Natural killer cell (primary cell): ENCODE measurements around the gene NECAB2. TPM values are rescaled to one million over a fixed set of nuclear protein-coding genes. Genes with fewer than 3 reads are reported as not detected.
A peak's percentile ranks its signal among the peaks of the same experiment; 100 is the strongest.

Experiments used
- ATAC-seq, 3 donors: fragments of 150-1000 bp in 2 of 3; fragments of 200-7000 bp in 1 of 3; cut with Tn5 transposase; 1 replicate in 1 of 3; 2 replicates in 2 of 3; pipeline ENCODE4 v1.10.0; 2021; ENCODE audit warnings: mild to moderate bottlenecking in 2 of 3, moderate library complexity in 2 of 3
- DNase-seq, 2 donors: peaks; one replicate each; pipeline versions ENCODE4 v3.0.0 to v3.0.0-alpha.2; 2013 to 2021; ENCODE audit warnings: mixed read lengths in 1 of 2
- H3K27ac ChIP-seq: one replicate; pipeline ENCODE4 v1.5.1; 2013; ENCODE audit warnings: mild to moderate bottlenecking, low read length
- H3K27me3 ChIP-seq: one replicate; pipeline ENCODE4 v1.6.1; 2013; ENCODE audit warnings: low read length; ENCODE audit not compliant: control insufficient read depth, insufficient read depth
- H3K36me3 ChIP-seq: one replicate; pipeline ENCODE4 v1.6.1; 2013; ENCODE audit warnings: low read length; ENCODE audit not compliant: control insufficient read depth, insufficient read depth
- H3K4me1 ChIP-seq: one replicate; pipeline ENCODE4 v1.6.1; 2013; ENCODE audit warnings: low read length; ENCODE audit not compliant: control insufficient read depth, insufficient read depth
- H3K4me3 ChIP-seq: one replicate; pipeline ENCODE4 v1.5.1; 2013; ENCODE audit warnings: low read length
- H3K9me3 ChIP-seq: one replicate; pipeline ENCODE4 v1.6.1; 2013; ENCODE audit warnings: low read length; ENCODE audit not compliant: control insufficient read depth, insufficient read depth
- H3K27ac Mint-ChIP-seq, 2 donors: one replicate each; pipeline ENCODE4 v1.8.0; 2022; ENCODE audit warnings: mild to moderate bottlenecking in 2 of 2, mixed read lengths in 2 of 2, moderate library complexity in 1 of 2
- H3K27me3 Mint-ChIP-seq, 2 donors: one replicate each; pipeline ENCODE4 v1.8.0; 2022; ENCODE audit warnings: low read depth in 2 of 2, mixed read lengths in 2 of 2
- H3K36me3 Mint-ChIP-seq: one replicate; pipeline ENCODE4 v1.8.0; 2022; ENCODE audit warnings: mixed read lengths
- H3K4me1 Mint-ChIP-seq, 2 donors: one replicate each; pipeline ENCODE4 v1.8.0; 2022; ENCODE audit warnings: mixed read lengths in 2 of 2
- H3K4me3 Mint-ChIP-seq: one replicate; pipeline ENCODE4 v1.8.0; 2022; ENCODE audit warnings: mild to moderate bottlenecking, moderate library complexity, mixed read lengths
- H3K9me3 Mint-ChIP-seq, 2 donors: one replicate each; pipeline ENCODE4 v1.8.0; 2022; ENCODE audit warnings: mixed read lengths in 2 of 2
- WGBS: methylation state at CpG from one replicate; pipeline ENCODE4 v1.1.7; 2013; ENCODE audit warnings: missing lambda C conversion rate; ENCODE audit not compliant: insufficient coverage; 5-methylcytosine and 5-hydroxymethylcytosine counted together
- intact Hi-C: fragments of 100-400 bp; cut with micrococcal nuclease; formaldehyde crosslinking; loops from one replicate; pipeline ENCODE4 v1.14.2; 2022
- total RNA-seq, 4 donors: library from RNA; stranded (reverse); fragments of 120-200 nt in 1 of 4; gene quantifications; one replicate each; pipeline versions ENCODE4 v1.2.3 to v1.2.4, GENCODE V29; 2013 to 2022
- TF ChIP-seq, protein P1 (sequence below): fragments of 200-600 bp; IDR thresholded peaks from one replicate; pipeline ENCODE4 v1.8.0; 2022; ENCODE audit warnings: antibody characterized with exemption

Gene NECAB2
- total RNA-seq, 3 donors from 2014 or later (not counting 1 experiment from before 2014, with no cell fraction given), result 0.75 TPM; not detected in 2

DNA sequence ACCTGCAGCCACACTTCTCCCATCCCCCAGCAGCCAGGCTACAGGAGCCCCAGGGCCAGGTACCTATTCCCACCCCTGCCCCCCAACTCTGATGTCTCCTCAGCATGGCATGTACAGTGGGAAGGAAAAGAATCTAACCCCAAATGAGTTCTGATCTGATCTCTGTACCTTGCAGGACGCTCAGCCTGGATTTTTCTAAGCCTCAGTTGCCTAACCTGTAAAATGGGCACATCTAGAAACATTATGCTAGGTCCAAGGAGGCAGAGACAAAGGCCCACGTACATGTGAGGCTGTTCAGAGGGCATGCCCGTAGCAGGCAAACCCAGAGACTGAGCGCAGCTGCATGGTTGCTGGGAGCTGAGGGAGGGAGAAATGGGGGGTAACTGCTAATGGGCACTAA is 39.5 kb downstream of the NECAB2 start:
- Mint-ChIP-seq H3K27me3 (no peaks in the 10 kb centered on the region), H3K4me3 (no peak overlapping the region), H3K9me3 (no peaks in the 10 kb centered on the region), H3K4me1 (no peaks in the 10 kb centered on the region), H3K36me3 (no peaks in the 10 kb centered on the region), H3K27ac (no peak overlapping the region)
- no peak overlapping the region for H3K4me3 ChIP-seq
- H3K4me1 ChIP-seq, result no peaks in the 10 kb centered on the region
- H3K36me3 ChIP-seq, result no peaks in the 10 kb centered on the region
- H3K27me3 ChIP-seq, result no peaks in the 10 kb centered on the region
- intact Hi-C loops, result no loop called here
- no peaks in the 10 kb centered on the region for H3K9me3 ChIP-seq
- no peak for DNase-seq
- no peak overlapping the region for H3K27ac ChIP-seq
- 81% methylated on average over 4 of the region's 4 CpGs for WGBS
- ATAC-seq, result no peak
- TF ChIP-seq, protein P1, sequence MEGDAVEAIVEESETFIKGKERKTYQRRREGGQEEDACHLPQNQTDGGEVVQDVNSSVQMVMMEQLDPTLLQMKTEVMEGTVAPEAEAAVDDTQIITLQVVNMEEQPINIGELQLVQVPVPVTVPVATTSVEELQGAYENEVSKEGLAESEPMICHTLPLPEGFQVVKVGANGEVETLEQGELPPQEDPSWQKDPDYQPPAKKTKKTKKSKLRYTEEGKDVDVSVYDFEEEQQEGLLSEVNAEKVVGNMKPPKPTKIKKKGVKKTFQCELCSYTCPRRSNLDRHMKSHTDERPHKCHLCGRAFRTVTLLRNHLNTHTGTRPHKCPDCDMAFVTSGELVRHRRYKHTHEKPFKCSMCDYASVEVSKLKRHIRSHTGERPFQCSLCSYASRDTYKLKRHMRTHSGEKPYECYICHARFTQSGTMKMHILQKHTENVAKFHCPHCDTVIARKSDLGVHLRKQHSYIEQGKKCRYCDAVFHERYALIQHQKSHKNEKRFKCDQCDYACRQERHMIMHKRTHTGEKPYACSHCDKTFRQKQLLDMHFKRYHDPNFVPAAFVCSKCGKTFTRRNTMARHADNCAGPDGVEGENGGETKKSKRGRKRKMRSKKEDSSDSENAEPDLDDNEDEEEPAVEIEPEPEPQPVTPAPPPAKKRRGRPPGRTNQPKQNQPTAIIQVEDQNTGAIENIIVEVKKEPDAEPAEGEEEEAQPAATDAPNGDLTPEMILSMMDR, result no peak

GRCh38 chr16:84007965-84008364 is 39.9 kb downstream of the NECAB2 start:
- Mint-ChIP-seq H3K9me3 (no peaks in the 10 kb centered on the region), H3K27me3 (no peaks in the 10 kb centered on the region), H3K4me1 (no peaks in the 10 kb centered on the region), H3K4me3 (no peak overlapping the region), H3K36me3 (no peaks in the 10 kb centered on the region), H3K27ac (no peak overlapping the region)
- intact Hi-C loops, result no loop called here
- Histone ChIP-seq H3K9me3 (no peaks in the 10 kb centered on the region), H3K27ac (no peak overlapping the region), H3K4me3 (no peak overlapping the region), H3K4me1 (no peaks in the 10 kb centered on the region), H3K27me3 (no peaks in the 10 kb centered on the region), H3K36me3 (no peaks in the 10 kb centered on the region)
- TF ChIP-seq, protein P1, result no peak
- WGBS, result 67% methylated on average over 5 of the region's 8 CpGs
- ATAC-seq (no peak), DNase-seq (no peak)

GRCh38 chr16:84009282-84009681 is 41.2 kb downstream of the NECAB2 start:
- intact Hi-C loops, result no loop called here
- Mint-ChIP-seq H3K4me1 (peaks cover 2 to 3% of the 10 kb centered on the region in 2 donors), H3K27me3 (no peaks in the 10 kb centered on the region), H3K27ac (no peak overlapping the region), H3K9me3 (no peaks in the 10 kb centered on the region), H3K4me3 (no peak overlapping the region), H3K36me3 (no peaks in the 10 kb centered on the region)
- H3K27me3 ChIP-seq, result no peaks in the 10 kb centered on the region
- TF ChIP-seq, protein P1, result no peak
- no peaks in the 10 kb centered on the region for H3K36me3 ChIP-seq
- no peak overlapping the region for H3K4me3 ChIP-seq
- ATAC-seq (no peak), DNase-seq (no peak)
- WGBS, result 88% methylated on average over 6 of the region's 6 CpGs
- H3K9me3 ChIP-seq, result peaks cover 3% of the 10 kb centered on the region
- H3K4me1 ChIP-seq, result peaks cover 6% of the 10 kb centered on the region
- no peak overlapping the region for H3K27ac ChIP-seq

- TF ChIP-seq, protein P1, result no peak
- Mint-ChIP-seq H3K9me3 (no peaks in the 10 kb centered on the region), H3K27ac (no peak overlapping the region), H3K4me3 (no peak overlapping the region), H3K27me3 (no peaks in the 10 kb centered on the region), H3K4me1 (peaks cover 10% of the 10 kb centered on the region in 2 donors), H3K36me3 (no peaks in the 10 kb centered on the region)
- H3K27me3 ChIP-seq, result no peaks in the 10 kb centered on the region
- DNase-seq (peak; percentile 17 to 62), ATAC-seq (peak; percentile 78 to 87 (median 82))
- intact Hi-C loops, result no loop called here
- no peaks in the 10 kb centered on the region for H3K36me3 ChIP-seq
- no peak overlapping the region for H3K27ac ChIP-seq
- H3K4me3 ChIP-seq, result no peak overlapping the region
- peaks cover 8% of the 10 kb centered on the region for H3K4me1 ChIP-seq
- WGBS, result 10% methylated on average over 14 of the region's 14 CpGs
- peaks cover 3% of the 10 kb centered on the region for H3K9me3 ChIP-seq
These were observed 45.9 kb downstream of the NECAB2 start for GRCh38 chr16:84013787-84014569.
